PC-9 (cell line): ENCODE results near the gene EIF4G1.

Source experiments
- EZH2 ChIP-seq: fragments of 200-600 bp; sonication (generic); IDR thresholded peaks from 2 replicates; pipeline ENCODE4 v1.8.0; 2017; ENCODE audit warnings: antibody characterized with exemption, low read depth
- TF ChIP-seq, protein P1 (sequence below): fragments of 200-600 bp; sonication (generic); conservative IDR thresholded peaks from 2 replicates; pipeline ENCODE4 v1.6.1; 2017; ENCODE audit warnings: mixed run types, antibody characterized with exemption, mild to moderate bottlenecking, moderate library complexity

DNA sequence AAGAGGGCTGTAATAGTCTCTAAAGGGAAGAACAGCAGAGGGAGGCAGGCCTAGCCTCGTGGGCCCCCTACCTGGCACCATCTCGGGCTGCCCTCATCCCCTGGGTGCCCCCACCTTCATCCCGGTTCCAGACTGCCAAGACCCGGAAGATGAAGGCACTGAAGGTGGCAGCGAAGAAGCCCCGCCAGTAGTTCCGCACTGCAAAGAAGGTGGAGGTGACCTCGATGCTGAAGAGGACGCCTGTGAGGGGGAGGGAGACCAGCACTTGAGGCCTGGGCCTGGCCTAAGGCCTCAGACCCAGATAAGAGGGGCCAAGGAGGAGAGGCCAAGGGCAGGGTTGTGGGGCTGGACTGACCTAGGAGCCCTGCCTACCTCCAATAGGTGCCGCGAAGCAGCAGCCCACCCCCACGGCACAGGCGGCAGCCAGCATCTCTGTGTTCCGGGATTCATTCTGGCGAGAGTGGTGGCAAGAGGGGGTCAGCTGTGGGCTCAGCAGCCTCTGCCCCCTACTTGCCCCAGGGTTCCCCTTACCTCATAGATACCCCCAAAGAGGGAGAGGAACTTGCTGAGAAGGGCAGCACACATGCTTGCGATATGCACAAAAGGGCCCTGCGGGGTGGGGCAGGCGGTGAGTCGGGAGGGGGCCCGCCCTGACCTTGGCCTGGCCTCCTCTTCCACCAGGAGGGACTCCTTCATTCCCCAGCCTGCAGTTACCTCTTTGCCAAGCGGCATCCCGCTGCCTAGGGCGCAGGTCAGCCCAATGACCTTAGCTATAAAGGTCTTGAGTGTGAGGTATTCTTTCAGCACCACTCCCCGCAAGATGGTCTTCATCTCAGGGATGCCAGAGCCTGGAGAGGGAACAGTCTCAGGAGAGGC, 43.1 kb downstream of the EIF4G1 start:
- TF ChIP-seq, protein P1, sequence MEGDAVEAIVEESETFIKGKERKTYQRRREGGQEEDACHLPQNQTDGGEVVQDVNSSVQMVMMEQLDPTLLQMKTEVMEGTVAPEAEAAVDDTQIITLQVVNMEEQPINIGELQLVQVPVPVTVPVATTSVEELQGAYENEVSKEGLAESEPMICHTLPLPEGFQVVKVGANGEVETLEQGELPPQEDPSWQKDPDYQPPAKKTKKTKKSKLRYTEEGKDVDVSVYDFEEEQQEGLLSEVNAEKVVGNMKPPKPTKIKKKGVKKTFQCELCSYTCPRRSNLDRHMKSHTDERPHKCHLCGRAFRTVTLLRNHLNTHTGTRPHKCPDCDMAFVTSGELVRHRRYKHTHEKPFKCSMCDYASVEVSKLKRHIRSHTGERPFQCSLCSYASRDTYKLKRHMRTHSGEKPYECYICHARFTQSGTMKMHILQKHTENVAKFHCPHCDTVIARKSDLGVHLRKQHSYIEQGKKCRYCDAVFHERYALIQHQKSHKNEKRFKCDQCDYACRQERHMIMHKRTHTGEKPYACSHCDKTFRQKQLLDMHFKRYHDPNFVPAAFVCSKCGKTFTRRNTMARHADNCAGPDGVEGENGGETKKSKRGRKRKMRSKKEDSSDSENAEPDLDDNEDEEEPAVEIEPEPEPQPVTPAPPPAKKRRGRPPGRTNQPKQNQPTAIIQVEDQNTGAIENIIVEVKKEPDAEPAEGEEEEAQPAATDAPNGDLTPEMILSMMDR = no peak
- no peak for TF ChIP-seq EZH2
